IPS-18c (cell line): Measurements from ENCODE around the gene TXNRD2.

Experiments
- H3K4me3 ChIP-seq: 2 replicates; pipeline ENCODE4 v1.7.0; 2013; ENCODE audit warnings: low read depth, mild to moderate bottlenecking, low read length, moderate library complexity; ENCODE audit not compliant: insufficient read depth
- H3K9me3 ChIP-seq: one replicate; pipeline ENCODE4 v1.6.1; 2013; ENCODE audit warnings: mild to moderate bottlenecking, low read length, moderate library complexity; ENCODE audit not compliant: control insufficient read depth, insufficient read depth

The TXNRD2 gene

GRCh38 chr22:19961201-19961580 is 19.6 kb upstream of the TXNRD2 start:
- Histone ChIP-seq H3K4me3 (no peak overlapping the region), H3K9me3 (no peaks in the 10 kb centered on the region)

- no peaks in the 10 kb centered on the region for H3K9me3 ChIP-seq
- no peak overlapping the region for H3K4me3 ChIP-seq
Measured at GRCh38 chr22:19960491-19961200, 19.0 kb upstream of the TXNRD2 start.

GRCh38 chr22:19959587-19960490 is 18.2 kb upstream of the TXNRD2 start:
- H3K4me3 ChIP-seq = no peak overlapping the region
- H3K9me3 ChIP-seq = no peaks in the 10 kb centered on the region

GRCh38 chr22:19959043-19959586 is 17.5 kb upstream of the TXNRD2 start:
- H3K4me3 ChIP-seq = peak overlapping the region; percentile 47
- no peaks in the 10 kb centered on the region for H3K9me3 ChIP-seq

- Histone ChIP-seq H3K4me3 (peak overlapping the region; percentile 47), H3K9me3 (no peaks in the 10 kb centered on the region)
Measured at GRCh38 chr22:19958083-19959042, 16.7 kb upstream of the TXNRD2 start.

- no peak overlapping the region for H3K4me3 ChIP-seq
- no peaks in the 10 kb centered on the region for H3K9me3 ChIP-seq
Measured at GRCh38 chr22:19957445-19957844, 15.8 kb upstream of the TXNRD2 start.

- no peaks in the 10 kb centered on the region for H3K9me3 ChIP-seq
- H3K4me3 ChIP-seq = no peak overlapping the region
Measured at GRCh38 chr22:19955241-19956128, 13.9 kb upstream of the TXNRD2 start.

- no peaks in the 10 kb centered on the region for H3K9me3 ChIP-seq
Measured at GRCh38 chr22:19951346-19951745, 9.7 kb upstream of the TXNRD2 start.

GRCh38 chr22:19948057-19948760 is 6.6 kb upstream of the TXNRD2 start:
- no peaks in the 10 kb centered on the region for H3K9me3 ChIP-seq
- H3K4me3 ChIP-seq = no peak overlapping the region

More at GRCh38 chr22:19951346-19951745, 9.7 kb upstream of the TXNRD2 start:
- no peak overlapping the region for H3K4me3 ChIP-seq

- no peaks in the 10 kb centered on the region for H3K9me3 ChIP-seq
- 0 out of 2 replicates have a peak overlapping the region, but pooled peaks have one; percentile 45 for H3K4me3 ChIP-seq
Measured at GRCh38 chr22:19943082-19944026, 1.7 kb upstream of the TXNRD2 start.

- Histone ChIP-seq H3K4me3 (peak overlapping the region; percentile 45), H3K9me3 (no peaks in the 10 kb centered on the region)
Measured at GRCh38 chr22:19942157-19943081, 801 bp upstream of the TXNRD2 start.

GRCh38 chr22:19940536-19941364 is 868 bp downstream of the TXNRD2 start:
- H3K9me3 ChIP-seq = no peaks in the 10 kb centered on the region
- H3K4me3 ChIP-seq = peak overlapping the region; percentile 45
